ENCODE measurements around the gene SHISAL2A.

SHISAL2A gene

GRCh38 chr1:52600533-52601179 lies 32.3 kb upstream of the SHISAL2A start:
- Histone ChIP-seq H3K27ac (ENCODE audit: low read length) (no peak overlapping the region), H3K27me3 (ENCODE audit: low read depth, low read length) (no peaks in the 10 kb centered on the region), H3K4me1 (ENCODE audit: control insufficient read depth in 1 of 2, insufficient read depth in 2 of 2, low read length in 2 of 2) (peaks cover 8 to 25% of the 10 kb centered on the region in 2 donors), H3K4me3 (ENCODE audit: low read depth in 1 of 2, low read length in 2 of 2) (no peak overlapping the region), H3K36me3 (ENCODE audit: control insufficient read depth in 1 of 2, insufficient read depth in 2 of 2, low read length in 2 of 2) (no peaks in the 10 kb centered on the region), H3K9me3 (ENCODE audit: control insufficient read depth in 1 of 2, low read length in 2 of 2) (no peaks in the 10 kb centered on the region)

- H3K4me1 ChIP-seq (ENCODE audit: control insufficient read depth in 1 of 2, insufficient read depth in 2 of 2, low read length in 2 of 2): peaks cover 8 to 25% of the 10 kb centered on the region in 2 donors
- no peaks in the 10 kb centered on the region for H3K27me3 ChIP-seq (ENCODE audit: low read depth, low read length)
- peaks cover 0 to 4% of the 10 kb centered on the region in 2 donors for H3K36me3 ChIP-seq (ENCODE audit: control insufficient read depth in 1 of 2, insufficient read depth in 2 of 2, low read length in 2 of 2)
- H3K9me3 ChIP-seq (ENCODE audit: control insufficient read depth in 1 of 2, low read length in 2 of 2): no peaks in the 10 kb centered on the region
- H3K27ac ChIP-seq (ENCODE audit: low read length): no peak overlapping the region
- peak overlapping the region; percentile 62 to 65 for H3K4me3 ChIP-seq (ENCODE audit: low read depth in 1 of 2, low read length in 2 of 2)
Measured at GRCh38 chr1:52601519-52601918, 31.4 kb upstream of the SHISAL2A start.

DNA sequence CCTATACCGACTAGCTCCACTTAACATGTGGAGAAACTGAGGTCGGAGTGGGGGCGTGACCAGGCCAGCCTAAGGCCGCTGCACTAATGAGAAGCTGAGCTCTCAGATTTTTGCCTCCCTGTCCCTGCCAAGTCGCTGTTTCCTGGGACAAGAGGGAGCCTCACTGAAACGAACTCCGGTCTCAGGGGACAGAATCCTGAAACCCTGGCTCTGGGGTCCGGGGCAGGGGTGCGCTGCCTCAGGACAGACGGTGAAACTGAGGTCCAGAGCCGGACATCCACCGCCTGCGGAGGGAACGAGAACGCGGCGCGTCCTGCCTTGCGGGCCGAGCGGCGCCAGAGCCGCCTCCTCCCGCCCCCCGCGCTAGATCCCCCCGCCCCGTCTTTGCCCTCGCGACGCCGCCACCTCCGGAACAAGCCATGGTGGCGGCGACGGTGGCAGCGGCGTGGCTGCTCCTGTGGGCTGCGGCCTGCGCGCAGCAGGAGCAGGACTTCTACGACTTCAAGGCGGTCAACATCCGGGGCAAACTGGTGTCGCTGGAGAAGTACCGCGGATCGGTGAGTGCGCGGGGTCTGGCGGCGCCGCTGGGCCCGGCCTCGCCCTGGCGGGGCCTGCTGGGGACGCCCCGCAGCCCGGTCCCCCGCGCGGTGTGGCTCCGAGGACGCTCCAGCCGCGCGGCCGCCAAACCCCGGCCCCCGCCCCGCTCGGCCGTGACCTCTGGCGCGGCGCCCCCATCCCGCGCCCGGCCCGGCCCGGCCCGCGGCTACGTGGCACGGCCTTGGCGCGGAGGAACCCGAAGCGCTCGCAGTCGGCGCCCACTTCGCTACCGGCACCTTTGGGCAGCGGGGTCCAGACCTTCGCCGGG lies 30.7 kb upstream of the SHISAL2A start, which contains the start of gene GPX7:
GPX7 (plus strand) TSS at position 381 of the 865 bp plus-strand sequence; CDS start at position 420, 39 bp downstream.
- Histone ChIP-seq H3K9me3 (ENCODE audit: control insufficient read depth in 1 of 2, low read length in 2 of 2) (no peaks in the 10 kb centered on the region), H3K4me1 (ENCODE audit: control insufficient read depth in 1 of 2, insufficient read depth in 2 of 2, low read length in 2 of 2) (peaks cover 8 to 25% of the 10 kb centered on the region in 2 donors), H3K36me3 (ENCODE audit: control insufficient read depth in 1 of 2, insufficient read depth in 2 of 2, low read length in 2 of 2) (peaks cover 0 to 11% of the 10 kb centered on the region in 2 donors), H3K4me3 (ENCODE audit: low read depth in 1 of 2, low read length in 2 of 2) (peak within 1 kb of the TSS; percentile 62 to 65), H3K27me3 (ENCODE audit: low read depth, low read length) (no peaks in the 10 kb centered on the region), H3K27ac (ENCODE audit: low read length) (peak within 1 kb of the TSS; percentile 52)

DNA sequence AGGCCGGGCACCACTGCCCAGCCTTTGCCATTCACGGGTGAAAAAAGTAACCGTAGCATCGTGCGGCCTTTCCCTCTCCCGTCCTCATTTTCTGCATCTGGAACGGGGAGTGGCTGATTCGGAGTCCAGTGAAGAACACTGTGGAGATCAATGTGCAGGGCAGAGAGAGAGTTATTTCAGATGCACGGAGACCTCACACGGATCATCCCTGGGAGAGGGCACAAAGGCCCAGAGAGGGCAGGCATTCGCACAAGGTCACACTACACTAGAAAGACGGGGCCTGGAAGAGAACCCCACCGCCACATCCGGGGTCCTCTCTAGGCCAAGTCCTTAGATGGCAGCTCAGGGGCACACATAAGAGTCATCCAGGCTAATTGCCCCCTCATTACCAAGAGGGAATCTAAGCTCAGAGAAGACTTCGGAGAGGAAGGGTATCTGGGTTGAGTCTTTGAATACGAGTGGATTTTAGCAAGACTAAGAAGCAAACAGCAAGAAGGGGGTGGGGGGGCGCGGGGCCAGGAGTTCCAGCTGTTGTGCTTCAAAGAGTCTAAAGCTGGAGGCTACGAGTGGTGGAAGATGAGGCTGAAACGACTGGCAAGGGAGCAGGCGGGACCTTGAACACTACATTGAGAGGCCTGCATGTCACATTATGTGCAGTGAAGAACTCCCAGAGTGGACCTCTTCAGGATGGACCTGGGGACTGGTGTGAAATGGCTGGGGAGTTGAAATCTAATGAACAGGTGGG lies 29.9 kb upstream of the SHISAL2A start:
- Histone ChIP-seq H3K27ac (ENCODE audit: low read length) (peak overlapping the region; percentile 52), H3K36me3 (ENCODE audit: control insufficient read depth in 1 of 2, insufficient read depth in 2 of 2, low read length in 2 of 2) (peaks cover 0 to 18% of the 10 kb centered on the region in 2 donors), H3K27me3 (ENCODE audit: low read depth, low read length) (no peaks in the 10 kb centered on the region), H3K4me1 (ENCODE audit: control insufficient read depth in 1 of 2, insufficient read depth in 2 of 2, low read length in 2 of 2) (peaks cover 8 to 25% of the 10 kb centered on the region in 2 donors), H3K9me3 (ENCODE audit: control insufficient read depth in 1 of 2, low read length in 2 of 2) (no peaks in the 10 kb centered on the region), H3K4me3 (ENCODE audit: low read depth in 1 of 2, low read length in 2 of 2) (peak overlapping the region; percentile 61 to 62)

DNA sequence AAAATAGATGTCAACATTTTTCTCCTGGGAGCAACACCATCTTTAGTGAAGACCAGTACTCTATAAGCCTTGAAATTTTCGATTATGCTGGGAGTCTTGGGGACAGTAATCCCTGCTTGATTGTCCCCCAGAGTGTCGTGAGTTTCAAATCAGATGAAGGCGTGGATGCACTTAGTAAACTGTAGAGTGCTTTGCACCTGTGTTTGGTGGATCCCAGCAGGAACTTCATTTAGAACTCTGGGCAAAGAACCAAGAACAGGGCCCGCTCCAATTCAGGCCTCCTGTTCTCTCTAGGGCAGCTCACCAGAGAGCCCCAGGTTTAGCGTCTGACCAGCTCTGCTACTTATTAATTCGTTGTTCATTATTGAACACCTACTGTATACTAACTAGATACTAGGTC lies 29.3 kb upstream of the SHISAL2A start:
- Histone ChIP-seq H3K27me3 (ENCODE audit: low read depth, low read length) (no peaks in the 10 kb centered on the region), H3K27ac (ENCODE audit: low read length) (no peak overlapping the region), H3K4me1 (ENCODE audit: control insufficient read depth in 1 of 2, insufficient read depth in 2 of 2, low read length in 2 of 2) (peaks cover 8 to 25% of the 10 kb centered on the region in 2 donors), H3K9me3 (ENCODE audit: control insufficient read depth in 1 of 2, low read length in 2 of 2) (no peaks in the 10 kb centered on the region), H3K36me3 (ENCODE audit: control insufficient read depth in 1 of 2, insufficient read depth in 2 of 2, low read length in 2 of 2) (peaks cover 0 to 24% of the 10 kb centered on the region in 2 donors), H3K4me3 (ENCODE audit: low read depth in 1 of 2, low read length in 2 of 2) (peak overlapping the region in 1 of 2 donors; percentile 62)

GRCh38 chr1:52604063-52604770 lies 28.8 kb upstream of the SHISAL2A start:
- Histone ChIP-seq H3K4me3 (ENCODE audit: low read depth in 1 of 2, low read length in 2 of 2) (no peak overlapping the region), H3K9me3 (ENCODE audit: control insufficient read depth in 1 of 2, low read length in 2 of 2) (no peaks in the 10 kb centered on the region), H3K4me1 (ENCODE audit: control insufficient read depth in 1 of 2, insufficient read depth in 2 of 2, low read length in 2 of 2) (peaks cover 8 to 25% of the 10 kb centered on the region in 2 donors), H3K36me3 (ENCODE audit: control insufficient read depth in 1 of 2, insufficient read depth in 2 of 2, low read length in 2 of 2) (peaks cover 0 to 29% of the 10 kb centered on the region in 2 donors), H3K27ac (ENCODE audit: low read length) (no peak overlapping the region), H3K27me3 (ENCODE audit: low read depth, low read length) (no peaks in the 10 kb centered on the region)

DNA sequence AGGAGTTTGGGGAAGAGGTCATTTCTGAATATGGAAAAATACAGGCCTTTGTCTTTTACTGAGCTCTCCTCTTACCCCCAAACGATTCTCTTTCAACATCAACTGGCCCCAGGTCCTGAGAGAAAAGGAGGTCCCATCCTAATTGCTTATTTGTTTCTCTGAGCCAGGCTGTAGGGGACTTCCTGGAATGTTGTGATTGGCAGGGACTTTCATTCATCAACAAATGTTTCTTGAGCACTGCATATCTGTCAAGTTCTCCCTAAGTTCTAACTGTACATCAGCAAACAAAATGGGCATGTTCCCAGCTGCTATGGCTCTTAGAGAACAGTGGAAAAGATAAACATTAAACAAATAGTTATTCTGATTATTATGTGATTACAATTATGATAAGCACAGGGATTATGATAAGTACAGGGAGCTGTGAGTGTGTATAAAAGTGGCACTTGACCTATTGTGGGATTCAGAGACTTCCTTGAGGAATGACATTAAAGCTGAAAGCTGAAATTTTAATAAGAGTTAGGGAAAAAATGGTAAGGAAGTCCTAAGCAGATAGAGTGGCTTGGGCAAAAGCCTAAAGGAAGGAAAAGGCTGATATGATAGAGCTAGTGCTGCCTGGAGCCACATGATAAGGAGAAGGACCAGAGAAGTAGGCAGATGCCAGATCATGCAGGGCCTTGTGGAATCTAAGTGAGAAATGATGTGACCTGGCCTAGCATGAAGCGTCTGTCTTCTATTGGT lies 19.2 kb upstream of the SHISAL2A start:
- Histone ChIP-seq H3K4me1 (ENCODE audit: control insufficient read depth in 1 of 2, insufficient read depth in 2 of 2, low read length in 2 of 2) (no peaks in the 10 kb centered on the region), H3K36me3 (ENCODE audit: control insufficient read depth in 1 of 2, insufficient read depth in 2 of 2, low read length in 2 of 2) (peaks cover 0 to 3% of the 10 kb centered on the region in 2 donors), H3K9me3 (ENCODE audit: control insufficient read depth in 1 of 2, low read length in 2 of 2) (no peaks in the 10 kb centered on the region), H3K4me3 (ENCODE audit: low read depth in 1 of 2, low read length in 2 of 2) (no peak overlapping the region), H3K27me3 (ENCODE audit: low read depth, low read length) (no peaks in the 10 kb centered on the region), H3K27ac (ENCODE audit: low read length) (no peak overlapping the region)

- H3K4me1 ChIP-seq (ENCODE audit: control insufficient read depth in 1 of 2, insufficient read depth in 2 of 2, low read length in 2 of 2): no peaks in the 10 kb centered on the region
- H3K9me3 ChIP-seq (ENCODE audit: control insufficient read depth in 1 of 2, low read length in 2 of 2): no peaks in the 10 kb centered on the region
- no peaks in the 10 kb centered on the region for H3K27me3 ChIP-seq (ENCODE audit: low read depth, low read length)
- H3K36me3 ChIP-seq (ENCODE audit: control insufficient read depth in 1 of 2, insufficient read depth in 2 of 2, low read length in 2 of 2): no peaks in the 10 kb centered on the region
- no peak overlapping the region for H3K4me3 ChIP-seq (ENCODE audit: low read depth in 1 of 2, low read length in 2 of 2)
- H3K27ac ChIP-seq (ENCODE audit: low read length): no peak overlapping the region
Measured at GRCh38 chr1:52614671-52615070, 18.3 kb upstream of the SHISAL2A start.

GRCh38 chr1:52615489-52616042 lies 17.4 kb upstream of the SHISAL2A start:
- Histone ChIP-seq H3K4me1 (ENCODE audit: control insufficient read depth in 1 of 2, insufficient read depth in 2 of 2, low read length in 2 of 2) (no peaks in the 10 kb centered on the region), H3K9me3 (ENCODE audit: control insufficient read depth in 1 of 2, low read length in 2 of 2) (no peaks in the 10 kb centered on the region), H3K36me3 (ENCODE audit: control insufficient read depth in 1 of 2, insufficient read depth in 2 of 2, low read length in 2 of 2) (no peaks in the 10 kb centered on the region), H3K4me3 (ENCODE audit: low read depth in 1 of 2, low read length in 2 of 2) (no peak overlapping the region), H3K27me3 (ENCODE audit: low read depth, low read length) (no peaks in the 10 kb centered on the region), H3K27ac (ENCODE audit: low read length) (no peak overlapping the region)

- H3K4me3 ChIP-seq (ENCODE audit: low read depth in 1 of 2, low read length in 2 of 2): no peak overlapping the region
- no peak overlapping the region for H3K27ac ChIP-seq (ENCODE audit: low read length)
- H3K27me3 ChIP-seq (ENCODE audit: low read depth, low read length): no peaks in the 10 kb centered on the region
- no peaks in the 10 kb centered on the region for H3K4me1 ChIP-seq (ENCODE audit: control insufficient read depth in 1 of 2, insufficient read depth in 2 of 2, low read length in 2 of 2)
- H3K9me3 ChIP-seq (ENCODE audit: control insufficient read depth in 1 of 2, low read length in 2 of 2): peaks cover 0 to 8% of the 10 kb centered on the region in 2 donors
- H3K36me3 ChIP-seq (ENCODE audit: control insufficient read depth in 1 of 2, insufficient read depth in 2 of 2, low read length in 2 of 2): no peaks in the 10 kb centered on the region
Measured at GRCh38 chr1:52621950-52622349, 11.0 kb upstream of the SHISAL2A start.
